HG03378 (cell line): Measurements from ENCODE around the gene NOC2L.
"Not testable (repeated sequence)": the region's sequence is repeated elsewhere in the genome, so short reads cannot be mapped to it uniquely, and the experiment has no call there.

Source experiments
- ATAC-seq: cut with Tn5 transposase; IDR thresholded peaks from one replicate; pipeline ENCODE4 v1.9.1; 2021; ENCODE audit warnings: mild to moderate bottlenecking, moderate library complexity; ENCODE audit not compliant: unreplicated experiment

Gene NOC2L

DNA sequence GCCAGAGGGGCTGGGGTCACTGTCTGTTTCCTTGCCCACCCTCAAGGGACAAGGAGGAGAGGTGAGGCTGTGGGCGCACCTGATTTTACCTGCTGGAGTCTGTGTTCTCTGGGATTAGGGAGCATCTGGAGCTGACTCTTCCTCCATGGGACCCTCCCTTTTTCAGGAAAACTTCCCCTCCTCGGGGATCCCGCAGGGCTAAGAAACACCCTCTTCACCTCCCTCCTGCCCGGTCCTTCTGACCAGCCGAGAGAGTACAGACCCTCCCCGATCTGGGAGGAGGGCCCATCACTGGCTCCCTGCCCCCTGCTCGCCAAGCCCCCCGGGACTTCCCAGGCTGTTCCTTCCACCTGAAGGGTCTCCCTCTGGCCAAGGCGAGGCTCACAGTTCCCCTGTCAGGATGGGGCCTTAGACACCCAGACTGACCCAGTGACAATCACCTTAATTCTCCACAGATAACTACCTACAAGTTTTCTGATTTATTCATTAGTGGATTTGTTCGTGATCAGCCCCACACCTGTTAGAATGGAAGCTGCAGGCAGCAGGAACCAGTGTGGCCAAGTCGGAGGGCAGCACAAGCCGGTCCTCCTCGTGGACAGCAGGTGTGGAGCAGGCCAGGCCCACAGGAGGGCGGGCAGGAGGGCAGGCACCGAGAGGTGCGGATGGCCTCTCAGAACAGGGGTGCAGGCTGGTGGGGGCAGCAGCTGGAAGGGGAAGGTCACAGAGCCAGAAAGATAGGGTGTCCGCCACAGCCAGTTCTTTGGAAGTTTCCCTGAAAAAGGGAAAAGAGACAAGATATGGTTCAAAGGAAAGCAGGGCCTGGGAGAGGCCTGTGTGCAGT lies 51.2 kb downstream of the NOC2L start:
- no peak for ATAC-seq

GRCh38 chr1:906600-907420 lies 52.2 kb downstream of the NOC2L start:
- ATAC-seq: no peak

GRCh38 chr1:905811-906599 lies 53.1 kb downstream of the NOC2L start:
- ATAC-seq: no peak

GRCh38 chr1:905071-905749 lies 53.8 kb downstream of the NOC2L start:
- ATAC-seq: no peak

GRCh38 chr1:904310-904950 lies 54.6 kb downstream of the NOC2L start:
- ATAC-seq: no peak

DNA sequence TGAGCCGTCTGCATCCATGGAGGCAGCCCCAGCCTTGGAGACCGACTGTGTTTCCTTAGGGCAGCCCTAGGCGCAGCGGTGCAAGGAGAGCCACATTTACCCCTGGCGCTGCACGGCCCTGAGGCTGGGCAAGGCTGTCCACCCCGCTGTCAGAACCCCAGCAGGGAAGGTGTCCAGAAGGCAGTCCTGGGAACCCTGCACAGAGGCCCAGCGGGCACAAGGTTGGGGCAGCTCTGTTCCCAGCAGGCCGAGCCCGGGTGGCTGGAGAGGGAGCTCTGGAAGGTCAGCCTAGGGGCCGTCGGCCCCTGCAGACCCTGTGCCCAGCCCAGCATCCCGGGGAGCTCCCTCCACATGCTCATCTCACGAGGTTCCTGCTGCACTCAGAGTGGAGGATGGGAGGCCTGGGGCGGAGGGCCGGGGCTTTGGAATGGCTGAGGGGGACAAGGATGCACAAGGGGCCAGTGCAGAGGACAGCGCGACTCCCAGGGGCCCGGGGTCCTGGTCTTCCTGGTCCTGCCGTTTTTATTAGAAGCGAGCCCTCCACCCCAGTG lies 55.3 kb downstream of the NOC2L start:
- no peak for ATAC-seq

DNA sequence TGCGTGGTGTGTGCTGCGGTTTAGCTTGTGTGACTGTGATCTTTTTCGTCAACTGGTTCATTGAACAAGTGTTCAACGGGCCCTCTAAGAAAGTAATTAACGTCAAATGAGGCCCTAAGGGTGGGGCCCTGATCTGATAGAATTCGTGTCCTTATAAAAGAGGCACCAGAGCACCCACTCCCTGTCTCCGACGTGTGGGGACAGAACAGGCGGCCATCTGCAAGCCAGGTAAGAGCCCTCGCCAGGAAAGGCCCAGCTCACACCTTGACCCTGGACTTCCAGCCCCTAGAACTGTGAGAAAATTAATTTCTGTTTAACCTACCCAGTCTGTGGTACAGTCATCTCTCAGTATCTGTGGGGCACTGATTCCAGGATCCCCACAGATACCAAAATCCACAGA lies 55.8 kb downstream of the NOC2L start:
- no peak for ATAC-seq

DNA sequence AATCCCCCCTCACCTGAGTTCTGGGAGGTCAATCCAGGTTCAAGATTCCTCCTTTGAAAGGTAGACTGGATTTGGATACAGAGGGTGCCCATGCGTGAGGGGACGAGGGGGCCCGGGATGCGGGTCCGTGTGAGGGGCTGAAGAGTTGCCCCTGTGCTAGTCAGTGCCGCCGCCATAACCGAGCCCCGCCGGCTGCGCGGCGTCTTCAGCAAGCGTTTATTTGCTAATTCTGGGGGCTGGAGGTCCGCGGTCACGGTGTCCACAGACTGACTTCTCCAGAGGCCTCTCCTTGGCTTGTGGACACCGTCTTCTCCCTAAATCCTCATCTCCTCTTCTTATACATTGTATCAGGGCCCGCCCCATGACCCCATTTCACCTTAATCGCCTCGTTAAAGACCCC lies 56.3 kb downstream of the NOC2L start:
- no peak for ATAC-seq

- no peak for ATAC-seq
These were observed 57.8 kb downstream of the NOC2L start for GRCh38 chr1:901108-901859.

GRCh38 chr1:899636-900317 lies 59.3 kb downstream of the NOC2L start:
- no peak for ATAC-seq

GRCh38 chr1:897951-898350 lies 61.1 kb downstream of the NOC2L start:
- ATAC-seq: not testable (repeated sequence)

GRCh38 chr1:897226-897625 lies 61.8 kb downstream of the NOC2L start:
- ATAC-seq: no peak
